NCI-H510A treated with DMSO at 0.1 percent for 48 hours (cell line): Measurements from ENCODE around the gene EEF1A2.

Source experiments
- DNase-seq: peaks from one replicate; lab custom pipeline; 2025; lab: John Stamatoyannopoulos, UW

EEF1A2 gene

DNA sequence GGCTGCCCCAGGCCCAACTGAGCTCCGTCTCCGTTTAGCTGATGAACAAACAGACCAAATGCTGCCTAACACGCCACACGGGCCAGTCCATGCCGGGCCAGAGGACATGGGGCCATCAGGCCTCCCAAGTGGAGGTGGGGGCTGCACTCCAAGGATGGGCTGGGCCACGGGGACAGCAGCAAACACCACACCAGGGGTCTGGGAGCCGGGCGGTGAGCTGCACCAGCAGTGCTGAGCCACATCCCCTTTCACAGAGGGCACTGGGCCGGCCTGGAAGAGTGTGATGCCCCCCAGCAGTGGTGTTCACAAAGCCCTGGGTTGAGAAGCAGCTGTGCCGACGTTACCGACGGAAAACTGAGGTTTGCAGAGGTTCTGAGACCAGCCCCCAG is 29.2 kb downstream of the EEF1A2 start:
- no peak for DNase-seq

DNA sequence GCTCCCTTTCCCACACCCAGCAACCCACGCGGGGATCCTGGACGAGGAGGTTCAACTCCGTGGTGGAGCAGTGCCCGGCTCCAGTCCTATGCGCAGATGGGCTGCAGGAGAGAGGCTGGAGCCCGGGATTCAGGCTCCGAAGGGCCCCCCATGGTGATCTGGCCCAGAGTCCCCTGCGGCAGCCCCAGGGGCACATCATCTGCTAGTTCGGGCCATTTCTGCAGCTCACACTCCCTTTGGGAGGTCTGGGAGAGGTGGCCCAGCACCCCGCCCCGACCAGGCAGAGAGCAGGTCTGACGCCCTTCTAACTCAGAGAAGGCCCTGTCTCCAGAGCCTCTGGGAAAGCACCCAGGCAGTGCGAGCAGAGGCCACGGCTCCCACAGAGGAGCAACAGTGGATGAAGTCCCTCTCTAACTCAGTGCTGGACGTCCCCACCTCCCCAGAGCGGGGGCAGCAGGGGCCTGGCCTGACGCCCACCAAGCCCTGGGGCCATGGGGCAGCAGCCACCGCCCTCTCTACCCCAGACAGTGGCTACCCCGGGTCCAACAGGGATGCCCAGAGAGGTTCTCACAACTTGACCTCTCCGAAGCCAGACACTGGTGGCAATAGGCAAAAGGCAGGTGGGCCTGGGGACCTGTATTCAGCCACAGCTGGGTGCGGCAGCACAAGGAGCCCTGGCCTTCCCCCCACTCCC is 29.7 kb downstream of the EEF1A2 start:
- no peak for DNase-seq

DNA sequence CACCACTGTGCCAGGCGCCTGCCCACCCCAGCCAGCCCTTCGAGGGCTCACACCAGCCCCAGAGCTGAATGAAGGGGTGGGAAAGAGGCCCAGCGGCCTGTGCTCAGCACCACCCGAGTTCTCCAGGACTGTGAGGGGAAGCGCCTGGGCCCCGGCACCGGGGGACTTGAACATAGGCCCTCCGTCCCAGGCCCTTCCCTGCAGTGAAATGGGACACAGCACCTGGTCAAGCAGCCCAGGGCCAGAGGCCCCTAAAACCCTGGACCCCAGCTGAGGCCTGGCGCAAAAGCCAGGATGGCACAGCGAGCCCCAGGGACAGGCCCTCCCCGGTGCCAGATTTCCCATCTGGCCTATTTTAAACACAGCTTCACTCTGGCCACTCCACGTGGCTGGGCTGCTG is 30.5 kb downstream of the EEF1A2 start:
- DNase-seq = no peak

DNA sequence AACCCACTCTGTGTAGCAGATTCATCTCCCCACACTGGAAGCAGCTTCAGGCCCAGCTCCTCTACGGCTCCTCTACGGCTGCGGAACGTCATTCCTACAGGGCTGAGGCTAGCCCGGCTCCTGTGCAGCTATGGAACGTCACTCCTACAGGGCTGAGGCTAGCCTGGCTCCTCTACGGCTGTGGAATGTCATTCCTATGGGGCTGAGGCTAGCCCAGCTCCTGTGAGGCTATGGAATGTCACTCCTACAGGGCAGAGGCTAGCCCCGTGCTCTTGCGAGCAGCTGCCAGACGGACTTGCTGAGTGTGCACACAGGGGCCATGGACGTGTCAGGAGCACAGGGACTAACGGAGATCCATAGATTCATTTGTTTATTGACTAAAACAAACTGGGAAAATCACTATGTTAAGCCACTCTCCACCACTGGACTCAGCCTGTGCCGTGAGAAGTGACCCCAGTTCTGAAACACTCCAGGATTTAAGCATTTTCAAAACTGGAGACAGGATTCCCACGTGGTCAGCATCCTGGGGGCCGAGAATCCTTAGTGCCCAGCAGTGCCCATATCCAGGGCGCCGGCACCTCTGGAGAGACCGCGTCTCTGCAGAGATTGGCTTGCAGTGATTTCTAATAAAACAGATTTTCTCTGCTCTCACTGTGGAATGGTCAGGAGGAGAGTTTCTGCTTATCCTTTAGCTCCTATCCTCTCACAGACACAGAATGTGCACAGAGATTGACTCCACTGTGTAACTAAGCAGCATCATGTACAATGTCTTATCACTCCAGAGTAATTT is 31.4 kb downstream of the EEF1A2 start:
- no peak for DNase-seq

DNA sequence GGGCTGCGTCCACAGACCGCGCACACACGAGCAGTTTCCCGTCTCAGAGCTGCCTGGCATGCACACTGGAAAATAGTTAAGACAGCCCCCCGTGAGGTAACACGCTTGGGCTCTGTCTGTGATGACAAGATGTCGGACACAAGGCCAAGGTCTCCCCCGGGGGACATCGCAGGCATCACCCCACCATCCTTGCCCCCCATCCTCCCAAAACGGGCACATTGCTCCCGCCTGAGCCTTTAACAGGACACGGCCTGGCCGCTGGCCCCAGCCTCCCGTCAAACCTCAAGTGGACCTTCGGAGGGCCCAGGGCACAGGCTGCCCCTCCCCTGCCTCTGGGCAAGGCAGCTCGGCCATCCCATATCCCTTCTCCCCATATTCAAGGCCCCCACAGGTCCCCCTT is 32.0 kb downstream of the EEF1A2 start:
- DNase-seq = no peak

DNA sequence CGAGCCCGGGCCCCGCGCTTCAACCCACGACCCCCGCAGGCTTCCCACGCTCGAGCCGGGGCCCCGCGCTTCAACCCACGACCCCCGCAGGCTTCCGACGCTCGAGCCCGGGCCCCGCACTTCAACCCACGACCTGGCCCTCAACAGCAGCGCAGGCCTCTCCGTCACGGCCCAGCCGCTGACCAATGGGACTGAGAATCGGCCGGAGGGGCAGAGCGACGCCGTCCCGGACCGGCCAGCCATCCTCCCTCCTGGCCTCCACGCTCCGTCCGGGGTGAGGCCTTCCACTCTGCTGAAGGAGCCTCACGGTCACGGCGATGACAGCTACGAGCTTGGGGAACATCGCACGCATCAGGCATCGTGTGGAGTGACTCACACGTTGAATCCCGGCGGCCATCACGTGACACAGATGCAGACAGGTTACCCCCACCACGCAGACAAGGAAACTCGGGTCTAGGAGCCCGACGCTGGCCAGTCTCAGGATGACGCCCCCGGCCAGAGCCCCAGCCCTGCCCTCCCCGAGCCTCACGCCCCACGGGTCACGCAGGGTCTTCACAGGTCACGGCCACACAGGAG is 32.5 kb downstream of the EEF1A2 start:
- no peak for DNase-seq

DNA sequence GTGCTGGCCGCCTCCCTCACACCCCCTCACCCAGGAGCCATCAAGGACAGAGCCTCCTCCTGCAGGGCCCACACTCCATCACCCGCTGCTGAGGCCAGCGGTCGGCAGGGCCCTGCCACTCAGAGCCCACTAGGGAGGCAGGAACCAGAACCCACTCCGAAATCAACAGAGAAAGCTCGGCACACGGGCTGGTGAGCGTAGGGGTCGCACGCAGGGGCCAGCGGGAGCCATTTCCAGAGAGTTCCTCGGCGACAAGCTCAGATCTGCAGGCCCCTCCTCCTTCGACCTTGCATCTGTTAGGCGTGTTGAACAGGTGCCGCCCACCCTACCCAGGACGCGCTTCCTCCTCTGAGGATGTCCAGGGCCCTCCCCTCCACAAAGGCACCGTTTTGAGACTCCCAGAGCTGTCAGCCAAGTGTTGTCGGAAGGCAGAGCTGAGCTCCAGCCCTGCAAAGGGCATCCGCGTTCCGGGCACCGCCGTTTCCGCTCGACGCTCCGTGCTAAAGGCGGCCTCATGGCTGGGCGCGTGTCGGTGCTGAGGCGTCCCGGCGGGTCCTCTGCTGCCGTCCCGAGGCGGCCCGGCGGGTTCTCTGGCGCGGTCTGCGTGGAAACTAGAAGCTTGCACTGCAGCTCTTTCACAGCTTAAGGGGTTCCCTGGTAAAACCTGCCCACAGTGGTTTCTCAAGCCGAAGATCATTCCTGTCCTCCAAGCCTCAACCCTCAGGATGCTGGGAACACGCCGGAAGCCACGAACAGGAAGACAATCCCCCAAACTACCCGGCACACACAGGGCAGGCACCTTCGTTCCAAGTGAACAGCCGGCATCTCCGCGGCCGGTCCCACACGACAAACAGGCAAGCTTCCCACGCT is 33.3 kb downstream of the EEF1A2 start:
- DNase-seq = no peak

DNA sequence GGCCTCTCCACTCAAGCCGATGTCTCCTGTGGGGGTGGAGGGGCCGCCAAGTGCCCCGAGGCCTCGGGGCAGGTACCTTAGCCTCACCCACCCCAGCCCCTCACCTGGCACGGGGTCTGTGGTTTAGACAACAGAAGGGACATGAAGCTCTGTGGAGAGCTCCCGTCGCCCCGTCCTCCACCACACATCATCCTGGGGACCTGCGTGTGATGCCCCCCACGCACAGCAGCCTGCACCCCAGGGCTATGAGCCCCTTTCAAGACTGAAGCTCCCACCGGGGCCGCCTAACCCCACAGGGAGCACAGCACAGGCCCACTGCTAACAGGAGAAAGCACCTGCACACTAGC is 34.6 kb downstream of the EEF1A2 start:
- no peak for DNase-seq

DNA sequence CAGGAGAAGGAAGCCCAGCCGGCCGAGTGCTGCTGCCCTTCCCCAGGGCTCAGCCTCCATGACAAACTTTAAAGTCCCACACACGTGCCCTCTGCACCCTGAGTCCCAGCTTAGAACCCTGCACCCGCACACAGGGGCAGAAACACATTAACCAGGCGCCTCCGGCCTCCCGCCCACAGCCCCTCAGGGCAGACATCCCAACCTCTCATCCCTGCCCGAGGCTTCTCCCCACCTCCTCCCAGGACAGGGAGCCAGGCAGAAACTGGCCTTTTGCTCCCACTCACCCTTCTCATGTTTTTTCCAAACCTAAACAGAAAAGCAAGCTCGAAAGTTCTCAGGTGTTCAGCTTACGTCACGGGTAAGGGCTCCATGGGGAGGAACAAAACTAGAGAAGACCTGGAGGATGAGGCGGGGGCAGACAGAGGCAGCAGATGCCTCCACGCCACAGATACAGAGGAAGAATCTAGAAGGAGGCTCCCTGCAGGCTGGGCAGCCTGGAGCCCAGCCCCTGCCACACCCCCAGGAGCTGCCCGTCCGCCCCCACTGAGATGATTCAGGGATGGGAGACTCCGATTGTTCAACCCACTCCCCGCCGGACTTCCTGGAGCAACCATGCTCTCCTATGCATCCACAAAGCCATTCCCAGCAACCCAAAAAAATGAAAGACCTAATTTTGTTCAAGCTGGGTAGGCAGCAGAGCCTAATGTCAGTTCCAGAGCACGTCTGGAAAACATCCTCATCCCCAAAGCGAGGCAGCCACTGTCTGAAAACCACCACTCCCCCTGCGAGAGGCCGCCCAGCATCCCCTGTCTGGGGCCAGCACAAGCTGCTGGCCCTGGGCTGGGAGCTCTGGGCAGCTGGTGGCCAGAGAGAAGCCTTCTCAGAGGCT is 35.2 kb downstream of the EEF1A2 start:
- no peak for DNase-seq

DNA sequence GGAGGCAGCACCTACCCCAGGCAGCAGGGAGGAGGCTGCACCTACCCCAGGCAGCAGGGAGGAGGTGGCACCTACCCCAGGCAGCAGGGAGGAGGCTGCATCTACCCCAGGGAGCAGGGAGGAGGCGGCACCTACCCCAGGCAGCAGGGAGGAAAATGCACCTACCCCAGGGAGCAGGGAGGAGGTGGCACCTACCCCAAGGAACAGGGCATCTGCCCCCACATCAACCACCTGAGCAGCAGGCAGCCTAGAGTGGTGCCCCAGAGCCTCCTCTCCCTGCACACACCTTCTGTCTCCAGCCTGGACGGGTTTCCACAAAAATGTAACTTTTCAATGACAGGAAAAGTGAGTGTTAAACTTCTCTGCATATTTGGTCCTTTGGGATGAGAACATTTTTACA is 36.6 kb downstream of the EEF1A2 start:
- DNase-seq = no peak

DNA sequence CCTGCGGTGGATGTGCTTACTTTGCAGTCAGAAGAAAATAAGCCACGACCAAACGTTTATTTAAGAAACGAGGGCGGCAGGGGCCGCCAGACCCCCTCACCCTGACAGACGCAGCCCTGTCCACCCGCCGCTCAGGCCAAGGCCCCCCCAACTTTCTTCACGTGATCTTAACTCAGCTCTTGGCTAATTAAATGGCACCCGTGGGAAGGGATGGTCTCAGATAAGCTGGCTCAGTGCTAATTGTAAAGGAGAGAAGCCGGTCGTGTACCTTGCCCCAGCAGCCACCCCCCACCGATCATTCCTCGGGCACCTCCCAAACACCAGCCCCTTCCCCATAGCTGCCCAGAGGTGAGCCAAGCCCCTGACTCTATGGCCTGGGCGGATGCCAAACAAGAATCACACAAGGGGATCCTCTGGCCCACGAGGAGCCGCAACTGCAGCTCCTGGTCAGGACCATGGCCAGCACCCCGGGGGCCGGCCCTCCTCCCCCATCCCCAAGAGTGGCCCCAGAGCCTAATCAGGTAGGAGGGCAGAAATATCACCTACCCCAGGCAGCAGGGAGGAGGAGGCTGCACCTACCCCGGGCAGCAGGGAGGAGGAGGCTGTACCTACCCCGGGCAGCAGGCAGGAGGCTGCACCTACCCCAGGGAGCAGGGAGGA is 37.6 kb downstream of the EEF1A2 start:
- no peak for DNase-seq

DNA sequence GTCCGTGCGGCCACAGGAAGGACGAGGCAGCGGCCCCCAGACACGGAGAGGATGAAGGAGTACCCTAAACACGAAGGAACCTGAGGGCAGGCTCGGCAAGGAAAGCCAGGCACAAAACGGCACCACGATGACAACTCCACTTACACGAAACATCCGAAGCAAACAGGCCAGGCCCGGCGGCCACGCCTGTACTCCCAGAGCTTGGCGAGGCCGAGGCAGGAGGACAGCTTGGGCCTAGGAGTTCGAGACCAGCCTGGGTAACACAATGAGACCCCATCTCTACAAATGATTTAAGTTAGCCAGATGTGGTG is 39.9 kb downstream of the EEF1A2 start:
- no peak for DNase-seq

DNA sequence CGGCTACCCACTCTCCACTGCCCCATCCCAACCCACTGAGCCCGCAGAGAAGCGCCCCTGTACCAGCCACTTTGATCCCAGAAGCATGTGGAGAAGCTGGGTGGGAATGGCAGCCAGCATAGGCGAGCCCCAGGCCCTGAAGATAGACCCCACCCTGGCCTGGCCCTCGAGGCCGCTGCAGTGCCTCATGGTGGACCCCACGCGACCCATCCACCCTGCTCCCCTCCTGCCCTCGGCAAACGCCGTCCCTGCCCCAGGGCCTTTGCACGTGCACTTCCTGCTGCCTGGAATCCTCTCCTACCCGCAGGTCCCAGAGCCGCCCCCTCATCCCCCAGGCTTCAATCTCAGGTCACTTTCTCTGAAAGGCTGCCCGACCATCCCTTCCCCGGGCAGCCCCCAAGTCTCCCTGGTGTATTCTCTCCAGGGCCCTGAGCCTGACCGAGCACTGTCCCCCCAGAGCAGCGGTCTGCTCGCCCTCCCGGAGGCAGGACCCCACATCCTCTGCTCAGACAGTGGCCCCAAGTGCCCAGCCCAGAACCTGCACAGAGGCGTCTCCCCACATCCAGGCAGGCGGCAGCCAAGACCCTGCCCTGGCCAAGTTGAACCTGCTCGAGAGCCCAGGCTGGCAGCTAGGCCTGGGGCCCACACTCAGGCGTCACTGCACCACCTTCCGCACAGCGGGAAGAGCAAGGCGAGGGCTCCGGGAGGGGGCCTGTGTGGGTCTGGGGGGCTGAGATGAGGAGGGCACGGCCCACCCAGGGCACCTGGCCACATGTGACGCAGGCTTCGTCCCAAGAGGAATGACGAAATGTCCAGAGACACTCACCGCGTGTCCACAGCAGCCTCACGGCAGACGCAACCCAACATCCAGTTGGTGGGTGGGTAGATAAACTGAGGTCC is 40.5 kb downstream of the EEF1A2 start:
- no peak for DNase-seq

DNA sequence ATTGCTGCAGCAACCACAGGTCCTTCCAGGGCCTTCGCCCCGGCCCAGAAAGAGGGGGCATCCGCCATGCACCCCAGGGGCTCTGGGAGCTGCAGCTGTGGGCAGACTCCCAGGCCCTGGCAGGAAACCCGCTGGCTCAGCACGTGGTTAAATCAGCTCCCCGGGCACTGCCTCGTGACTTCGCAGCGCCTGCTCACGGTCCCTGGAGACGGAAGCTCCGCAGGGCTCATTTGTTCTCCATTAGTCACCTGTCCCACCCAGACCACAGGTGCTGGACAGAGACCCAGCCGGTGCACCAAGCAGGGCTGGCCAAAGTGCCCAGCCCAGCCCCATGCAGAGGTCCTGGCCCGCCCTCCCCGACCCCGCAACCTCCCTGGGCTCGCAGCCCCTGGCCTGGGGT is 41.1 kb downstream of the EEF1A2 start:
- DNase-seq = no peak

DNA sequence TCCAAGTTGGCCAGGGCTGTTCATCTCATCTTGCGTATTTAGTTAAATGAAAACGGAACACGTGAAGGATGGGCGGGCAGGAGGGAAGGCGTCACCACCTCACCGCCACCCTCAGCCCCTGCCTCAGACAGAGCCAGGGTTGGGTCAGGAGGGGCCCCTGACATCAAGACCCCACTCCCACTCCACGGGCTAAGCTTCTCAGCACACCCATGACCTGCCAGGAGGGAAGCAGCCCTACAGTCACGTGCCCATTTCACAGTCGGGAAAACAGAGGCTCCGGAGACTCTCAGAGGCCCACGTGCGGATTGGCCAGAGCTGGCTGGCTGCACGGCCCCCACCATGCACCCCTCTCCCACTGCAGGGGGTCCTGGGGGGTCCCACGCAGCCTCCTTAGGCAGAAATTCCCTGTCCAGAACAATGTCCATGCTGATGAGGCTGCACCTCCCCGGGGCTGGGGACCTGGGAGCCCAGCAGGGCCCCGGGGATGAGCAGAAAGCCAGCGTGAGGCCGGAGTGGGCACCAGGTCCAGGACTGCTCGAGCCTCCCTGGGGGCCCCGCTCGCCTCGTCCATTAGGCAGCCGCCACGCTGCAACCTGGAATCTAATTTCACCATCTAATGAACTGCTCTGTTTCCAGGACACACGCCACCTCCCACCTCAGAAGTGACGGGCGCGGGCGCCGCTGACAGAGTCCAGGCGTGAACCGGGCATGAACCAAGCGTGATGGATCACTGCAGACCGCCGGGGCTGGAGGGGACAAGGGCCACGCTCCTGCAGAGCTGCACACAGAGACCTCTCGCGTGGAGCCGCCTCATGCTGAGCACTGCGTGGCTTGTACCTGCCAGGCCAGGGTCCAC is 42.2 kb downstream of the EEF1A2 start:
- no peak for DNase-seq

DNA sequence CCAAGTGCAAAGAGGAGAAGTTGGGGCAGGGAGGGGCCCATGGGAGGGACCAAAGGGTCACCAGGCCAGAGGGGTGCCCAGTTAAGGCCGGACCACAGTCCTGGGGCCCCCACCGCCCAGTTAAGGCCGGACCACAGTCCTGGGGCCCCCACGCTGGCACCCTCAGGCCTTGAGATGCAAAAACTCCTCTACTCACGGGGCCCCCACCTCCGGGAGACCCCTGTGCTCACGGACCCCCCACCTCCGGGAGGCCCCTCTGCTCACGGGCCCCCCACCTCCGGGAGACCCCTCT is 43.4 kb downstream of the EEF1A2 start:
- DNase-seq = no peak

DNA sequence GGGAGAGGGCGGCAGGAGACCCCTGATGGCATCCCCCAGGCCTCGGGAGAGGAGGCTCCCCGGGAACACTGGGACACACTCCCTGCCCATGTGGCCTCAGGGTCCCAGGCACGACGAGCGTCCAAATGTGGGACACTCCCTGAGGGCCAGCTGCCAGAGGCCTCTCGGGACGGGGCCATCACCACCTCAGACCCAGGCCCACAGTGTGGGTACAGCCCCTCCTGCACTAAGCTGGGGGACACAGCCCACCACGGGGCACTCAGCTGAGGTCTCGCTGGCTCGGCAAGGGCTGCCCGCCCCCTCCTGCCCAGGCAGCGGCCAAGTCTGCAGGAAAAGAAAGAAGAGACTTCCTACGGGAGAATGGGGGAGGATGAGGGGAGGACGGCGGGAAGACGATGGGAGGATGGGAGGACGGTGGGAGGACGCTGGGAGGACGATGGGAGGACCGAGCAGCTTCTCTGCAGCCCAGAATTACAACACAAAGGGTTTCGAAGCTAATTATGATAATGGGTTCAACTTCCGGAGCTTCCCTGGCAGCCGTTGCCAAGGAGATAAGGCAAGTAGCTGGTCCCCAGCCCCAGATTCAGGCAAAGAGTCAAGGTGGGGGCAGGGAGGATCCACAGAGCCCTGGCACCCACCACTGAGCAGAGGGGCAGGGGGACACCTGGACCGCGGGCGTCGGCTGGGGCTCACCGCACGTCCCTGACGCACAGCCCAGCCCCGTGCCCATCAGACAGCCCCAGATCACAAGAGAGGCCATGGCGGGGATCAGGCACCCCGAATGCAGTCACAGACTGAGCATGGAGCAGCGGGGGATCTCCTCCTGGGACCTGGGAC is 43.9 kb downstream of the EEF1A2 start:
- DNase-seq = no peak

DNA sequence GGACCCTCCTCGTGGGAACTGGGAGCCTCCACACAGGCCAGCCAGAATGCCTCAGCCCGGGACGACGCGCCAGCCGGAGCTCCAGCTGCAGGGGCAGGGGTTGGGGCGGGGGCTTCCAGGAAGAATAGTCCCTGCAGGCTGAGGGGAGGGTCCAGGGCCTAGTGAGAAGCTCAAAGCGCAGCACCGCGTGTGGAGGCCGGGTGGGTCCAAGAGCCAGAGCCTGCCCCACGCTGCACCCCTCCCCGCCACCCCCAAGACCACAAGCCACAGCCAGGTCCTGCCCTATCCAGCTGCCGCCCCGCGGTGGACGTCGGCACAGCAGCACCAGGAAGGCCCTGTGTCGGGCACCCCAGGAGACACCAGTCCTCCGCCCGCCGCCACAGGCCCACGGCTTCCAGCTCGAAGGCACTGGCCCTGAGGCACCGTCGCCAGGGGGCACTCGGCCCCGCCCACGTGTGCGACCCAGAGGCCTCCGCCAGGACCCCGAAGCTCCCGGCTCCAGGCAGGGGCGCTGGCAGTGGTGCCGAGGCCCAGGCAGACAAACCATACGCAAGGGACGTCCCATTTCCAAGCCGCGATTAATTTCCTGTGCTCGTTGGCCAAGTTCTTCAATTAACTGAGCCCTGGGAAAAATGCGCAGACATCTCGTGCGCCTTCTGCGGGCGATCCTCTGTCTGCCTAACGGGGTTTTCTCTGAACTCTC is 45.9 kb downstream of the EEF1A2 start:
- DNase-seq = no peak
